Measurements from ENCODE around the gene EGFL8. TPM values are rescaled to one million over a fixed set of nuclear protein-coding genes. Genes with fewer than 3 reads are reported as not detected.

EGFL8 gene
- total RNA-seq, 2 donors from 2014 or later = 13.8 to 16.2 TPM

DNA sequence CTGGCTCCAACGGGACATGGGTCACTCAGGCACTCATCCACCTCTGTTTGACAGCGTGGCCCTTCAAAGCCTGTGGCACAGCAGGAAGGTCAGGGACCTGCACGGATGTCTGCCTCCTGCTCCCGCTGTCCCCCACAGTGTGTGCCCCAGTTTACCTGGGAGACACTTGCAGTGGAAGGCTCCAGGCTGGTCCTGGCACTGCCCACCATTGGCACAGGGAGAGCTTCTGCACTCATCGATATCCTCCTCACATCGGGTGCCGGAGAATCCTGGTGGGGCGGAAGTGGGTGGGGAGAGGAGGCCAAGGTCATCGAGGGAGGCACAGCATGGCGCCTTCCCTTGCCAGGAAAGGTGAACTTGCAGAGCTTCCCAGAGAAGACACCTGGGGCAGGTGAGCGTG is 52.6 kb downstream of the EGFL8 start:
- no peak overlapping the region for H3K4me3 ChIP-seq
- no peak overlapping the region for H3K27ac ChIP-seq
- H3K36me3 ChIP-seq = no peaks in the 10 kb centered on the region
- H3K27me3 ChIP-seq (replicated peaks; ENCODE audit: insufficient read depth) = no peaks in the 10 kb centered on the region
- ATAC-seq (ENCODE audit: insufficient number of reproducible peaks, low FRiP score, low read depth) (no peak), DNase-seq (ENCODE audit: low spot score) (no peak)
- H3K4me1 ChIP-seq (ENCODE audit: control insufficient read depth in 1 of 2, low read depth in 2 of 2) = no peaks in the 10 kb centered on the region
- H3K9me3 ChIP-seq = no peaks in the 10 kb centered on the region
- TF ChIP-seq, protein P1, sequence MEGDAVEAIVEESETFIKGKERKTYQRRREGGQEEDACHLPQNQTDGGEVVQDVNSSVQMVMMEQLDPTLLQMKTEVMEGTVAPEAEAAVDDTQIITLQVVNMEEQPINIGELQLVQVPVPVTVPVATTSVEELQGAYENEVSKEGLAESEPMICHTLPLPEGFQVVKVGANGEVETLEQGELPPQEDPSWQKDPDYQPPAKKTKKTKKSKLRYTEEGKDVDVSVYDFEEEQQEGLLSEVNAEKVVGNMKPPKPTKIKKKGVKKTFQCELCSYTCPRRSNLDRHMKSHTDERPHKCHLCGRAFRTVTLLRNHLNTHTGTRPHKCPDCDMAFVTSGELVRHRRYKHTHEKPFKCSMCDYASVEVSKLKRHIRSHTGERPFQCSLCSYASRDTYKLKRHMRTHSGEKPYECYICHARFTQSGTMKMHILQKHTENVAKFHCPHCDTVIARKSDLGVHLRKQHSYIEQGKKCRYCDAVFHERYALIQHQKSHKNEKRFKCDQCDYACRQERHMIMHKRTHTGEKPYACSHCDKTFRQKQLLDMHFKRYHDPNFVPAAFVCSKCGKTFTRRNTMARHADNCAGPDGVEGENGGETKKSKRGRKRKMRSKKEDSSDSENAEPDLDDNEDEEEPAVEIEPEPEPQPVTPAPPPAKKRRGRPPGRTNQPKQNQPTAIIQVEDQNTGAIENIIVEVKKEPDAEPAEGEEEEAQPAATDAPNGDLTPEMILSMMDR (IDR thresholded peaks at IDR 0.05) = no peak

Other genes starting within 250 kb of the EGFL8 start
- 10 to 100 TPM; 13.8 to 40.2 TPM for gene C2, start 236.9 kb upstream of the EGFL8 start, total RNA-seq
- 100 to 1,000 TPM in 1 of 2 donors, 10 to 100 TPM in 1; 55.2 to 142 TPM for gene CFB, start 218.5 kb upstream of the EGFL8 start, total RNA-seq
- gene NELFE, start 205.6 kb upstream of the EGFL8 start, total RNA-seq = 10 to 100 TPM; 62.4 to 69.3 TPM
- 10 to 100 TPM; 37.7 to 73.0 TPM for gene SKIC2, start 205.4 kb upstream of the EGFL8 start, total RNA-seq
- 10 to 100 TPM; 14.1 to 45.4 TPM for gene DXO, start 192.5 kb upstream of the EGFL8 start, total RNA-seq
- 100 to 1,000 TPM in 1 of 2 donors, 10 to 100 TPM in 1; 30.2 to 162 TPM for gene C4A, start 182.5 kb upstream of the EGFL8 start, total RNA-seq
- gene C4B, start 149.8 kb upstream of the EGFL8 start, total RNA-seq = 100 to 1,000 TPM in 1 of 2 donors, 10 to 100 TPM in 1; 44.3 to 108 TPM
- gene CYP21A2, start 126.2 kb upstream of the EGFL8 start, total RNA-seq = 1 to 10 TPM in 1 of 2 donors, not detected in 1; 2.4 TPM
- gene TNXB, start 55.3 kb upstream of the EGFL8 start, total RNA-seq = 100 to 1,000 TPM; 194 to 210 TPM
- 10 to 100 TPM; 38.2 to 60.9 TPM for gene ATF6B, start 36.3 kb upstream of the EGFL8 start, total RNA-seq
- 1 to 10 TPM in 1 of 2 donors, under 1 TPM in 1; 0.41 to 3.2 TPM for gene FKBPL, start 34.3 kb upstream of the EGFL8 start, total RNA-seq
- 1 to 10 TPM; 3.8 to 6.8 TPM for gene PRRT1, start 12.7 kb upstream of the EGFL8 start, total RNA-seq
- 10 to 100 TPM; 21.8 to 42.0 TPM for gene PPT2, start 10.5 kb upstream of the EGFL8 start, total RNA-seq
- gene AGPAT1, start 11.5 kb downstream of the EGFL8 start, total RNA-seq = 10 to 100 TPM; 43.0 to 53.1 TPM
- gene RNF5, start 13.8 kb downstream of the EGFL8 start, total RNA-seq = 10 to 100 TPM; 63.5 to 68.4 TPM
- 1 to 10 TPM; 1.8 to 3.8 TPM for gene AGER, start 19.7 kb downstream of the EGFL8 start, total RNA-seq
- gene PBX2, start 25.6 kb downstream of the EGFL8 start, total RNA-seq = 10 to 100 TPM; 35.7 to 59.4 TPM
- 10 to 100 TPM; 11.9 to 22.2 TPM for gene GPSM3, start 28.0 kb downstream of the EGFL8 start, total RNA-seq
- gene NOTCH4, start 59.5 kb downstream of the EGFL8 start, total RNA-seq = 10 to 100 TPM; 23.6 to 26.0 TPM
- gene TSBP1, start 207.3 kb downstream of the EGFL8 start, total RNA-seq = not detected
- not detected for gene BTNL2, start 242.6 kb downstream of the EGFL8 start, total RNA-seq

Measured in thoracic aorta (tissue), 2 donors.